ENCODE results near the gene GATA5.
A peak's percentile ranks its signal among the peaks of the same experiment; 100 is the strongest.
"Not testable (repeated sequence)": the region's sequence is repeated elsewhere in the genome, so short reads cannot be mapped to it uniquely, and the experiment has no call there.

Gene GATA5

DNA sequence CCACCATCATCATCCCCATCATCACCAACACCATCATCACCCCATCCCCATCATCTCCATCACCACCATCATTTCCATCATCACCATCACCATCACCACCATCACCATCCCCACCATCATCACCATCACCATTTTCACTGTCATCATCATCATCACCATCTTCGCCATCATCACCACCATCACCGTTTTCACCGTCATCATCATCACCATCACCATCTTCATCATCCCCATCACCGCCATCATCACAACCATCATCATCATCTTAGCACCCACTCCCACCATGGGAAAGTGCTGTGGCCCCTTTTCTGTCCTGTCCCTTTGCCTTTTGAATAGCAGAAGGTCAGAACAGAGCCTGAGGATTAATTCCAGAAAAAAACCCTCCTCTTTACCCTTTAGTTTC is 28.5 kb upstream of the GATA5 start:
- no peak for DNase-seq

DNA sequence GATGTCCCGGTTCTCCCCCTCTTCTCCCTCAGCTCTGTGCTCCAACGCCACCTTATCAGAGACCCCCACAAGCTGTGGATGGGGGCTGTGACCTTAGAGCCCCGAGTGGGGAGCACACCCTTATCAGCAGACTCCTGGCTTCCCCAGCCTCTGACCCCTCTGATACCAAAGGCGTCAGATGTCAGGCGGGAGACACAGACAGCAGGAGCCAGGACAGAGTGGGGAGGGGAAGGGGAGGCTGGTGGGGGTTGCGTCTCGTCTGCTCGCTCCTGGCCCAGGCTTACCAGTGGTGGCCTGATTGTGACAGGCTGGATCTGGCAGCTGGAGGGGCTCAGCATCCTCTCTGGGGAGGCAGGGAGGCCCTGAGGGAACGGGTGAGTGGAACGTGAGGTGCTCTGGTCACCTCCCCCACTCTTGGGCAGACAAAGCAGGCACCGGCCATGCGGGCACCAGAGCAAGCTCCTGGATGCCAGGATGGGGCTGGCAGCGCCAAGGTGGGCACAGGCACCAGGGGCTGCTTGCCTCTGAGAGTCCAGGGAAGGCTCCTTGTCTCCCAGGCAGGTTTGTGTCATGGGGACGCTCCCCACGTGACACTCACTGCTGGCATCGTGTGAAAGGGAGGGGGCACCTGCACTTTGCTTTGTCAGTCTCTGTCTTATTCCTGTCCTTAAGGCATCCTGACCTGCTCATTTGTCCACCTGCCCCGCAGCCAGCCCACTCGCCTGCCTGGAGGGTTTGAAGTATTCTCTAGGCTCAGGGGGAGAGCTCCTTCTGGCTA is 27.8 kb upstream of the GATA5 start:
- DNase-seq = no peak

DNA sequence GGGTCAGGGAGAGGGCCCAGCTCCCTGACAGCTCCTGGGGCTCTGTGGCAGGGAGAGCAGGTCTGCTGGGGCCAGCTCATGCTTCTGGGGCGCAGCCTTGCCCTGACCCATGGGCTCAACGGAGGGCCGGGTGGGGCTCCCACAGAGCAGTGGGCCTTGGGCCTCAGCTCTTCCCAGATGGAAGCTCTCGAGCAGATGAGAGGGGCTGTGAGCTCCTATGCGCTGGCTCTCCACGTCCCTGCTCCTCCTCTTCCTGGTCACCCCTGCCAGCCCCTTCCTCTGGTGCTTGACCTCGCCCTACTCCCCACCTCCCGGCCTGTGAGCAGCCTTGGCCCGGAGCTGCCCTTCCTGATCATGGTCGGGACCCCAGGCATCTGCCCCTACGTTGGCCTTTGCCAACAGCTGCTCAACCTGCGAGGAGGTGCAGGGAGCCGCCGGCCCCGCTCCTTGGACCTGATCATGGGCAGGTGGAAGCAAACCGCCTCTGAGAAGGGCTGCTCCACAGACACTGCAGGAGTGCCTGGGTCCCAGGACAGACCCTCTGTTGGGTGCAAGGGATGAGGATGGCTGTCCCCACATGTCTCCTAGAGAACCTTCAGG is 26.8 kb upstream of the GATA5 start:
- DNase-seq = no peak

DNA sequence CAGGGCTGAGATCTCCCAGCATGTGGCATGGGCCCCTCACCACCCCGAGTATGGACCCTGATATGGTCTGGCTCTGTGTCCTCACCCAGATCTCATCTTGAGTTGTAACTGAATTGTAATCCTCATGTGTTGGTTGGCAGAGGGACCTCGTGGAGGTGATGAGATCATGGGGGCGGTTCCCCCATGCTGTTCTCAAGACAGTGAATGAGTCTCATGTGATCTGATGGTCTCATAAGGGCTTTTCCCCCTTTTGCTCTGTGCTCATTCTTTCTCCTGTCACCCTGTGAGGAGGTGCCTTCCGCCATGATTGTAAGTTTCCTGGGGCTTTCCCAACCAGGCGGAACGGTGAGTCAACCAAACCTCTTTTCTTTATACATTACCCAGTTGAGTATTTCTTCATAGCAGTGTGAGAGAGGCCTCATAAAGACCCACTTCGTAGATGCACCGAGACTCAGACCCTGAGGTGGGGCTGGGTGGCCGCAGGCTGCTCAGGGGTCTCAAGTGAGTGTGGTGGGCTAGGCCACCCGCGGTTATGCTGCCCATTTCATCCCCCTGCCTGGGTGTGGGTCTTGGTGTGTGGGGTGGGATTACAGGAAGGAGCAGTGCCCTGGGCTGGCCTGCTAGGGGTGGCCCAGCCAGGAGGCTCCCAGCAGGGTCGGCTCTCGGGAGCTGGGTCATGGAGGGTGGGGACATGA is 26.2 kb upstream of the GATA5 start:
- peak; percentile 90 for DNase-seq

DNA sequence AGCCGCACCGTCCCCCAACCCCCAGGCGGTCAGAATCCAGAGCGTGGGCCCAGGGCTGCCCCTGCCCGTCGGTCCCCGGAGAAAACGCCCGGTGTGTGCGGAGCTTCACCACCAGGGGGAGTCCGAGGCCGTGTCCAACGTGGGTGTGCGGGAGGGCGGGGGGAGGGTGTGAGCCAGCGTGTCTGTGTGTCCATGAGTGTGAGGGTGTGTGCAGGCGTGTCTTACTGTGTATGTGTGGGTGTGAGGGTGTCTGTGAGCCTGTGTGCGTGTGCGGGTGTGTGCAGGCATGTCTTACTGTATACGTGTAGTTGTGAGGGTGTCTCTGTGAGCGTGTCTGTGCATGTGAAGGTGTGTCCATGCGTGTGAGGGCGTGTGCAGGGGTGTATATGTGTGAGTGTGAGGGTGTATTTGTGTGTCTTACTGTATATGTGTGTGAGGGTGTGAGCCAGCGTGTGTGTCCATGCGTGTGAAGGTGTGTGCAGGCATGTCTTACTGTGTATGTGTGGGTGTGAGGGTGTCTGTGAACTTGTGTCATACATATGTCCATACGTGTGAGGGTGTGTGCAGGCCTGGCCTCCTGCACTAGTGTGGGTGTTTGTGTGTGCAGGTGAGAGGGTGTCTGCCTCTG is 24.6 kb upstream of the GATA5 start:
- peak; percentile 84 for DNase-seq

DNA sequence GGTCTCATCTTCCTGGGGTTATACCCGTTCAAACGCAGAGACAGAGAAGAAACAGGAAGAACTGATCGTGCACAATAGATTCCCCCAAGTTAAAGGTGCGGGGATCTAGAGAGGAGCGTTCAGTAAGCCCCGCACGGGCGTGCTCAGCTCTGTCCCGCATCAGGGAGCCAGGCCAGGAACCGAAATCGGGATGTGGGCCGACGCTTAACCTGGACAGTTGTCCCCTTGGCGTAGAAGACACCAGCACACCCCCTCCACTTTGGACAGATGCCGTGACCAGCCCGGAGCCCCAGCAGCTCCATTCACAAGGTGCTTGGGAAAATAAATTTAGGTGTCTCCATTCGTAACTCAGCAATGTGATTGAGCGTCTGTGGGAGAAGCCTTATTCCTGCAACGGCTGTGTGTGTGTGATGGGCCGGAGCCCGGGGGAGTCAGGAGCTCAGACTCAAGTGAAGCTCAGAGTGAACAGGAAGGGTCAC is 24.0 kb upstream of the GATA5 start:
- DNase-seq = no peak

DNA sequence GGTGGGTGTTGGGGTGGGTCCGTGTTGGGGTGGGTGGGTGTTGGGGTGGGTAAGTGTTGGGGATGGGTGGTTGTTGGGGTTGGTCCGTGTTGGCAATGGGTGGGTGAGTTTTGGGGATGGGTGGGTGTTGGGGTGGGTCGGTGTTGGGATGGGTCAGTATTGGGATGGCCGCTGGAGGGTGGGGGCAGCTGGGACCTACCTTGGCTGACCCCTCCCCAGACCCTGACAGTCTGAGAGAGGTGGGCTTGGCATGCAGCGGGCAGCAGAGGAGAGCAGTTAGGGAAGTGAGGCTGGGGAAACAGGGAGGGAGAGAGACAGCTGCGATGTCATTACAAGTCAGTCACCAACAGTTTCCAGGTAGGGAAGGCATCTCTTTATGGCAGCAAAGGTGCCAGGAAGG is 23.1 kb upstream of the GATA5 start:
- DNase-seq = no peak

DNA sequence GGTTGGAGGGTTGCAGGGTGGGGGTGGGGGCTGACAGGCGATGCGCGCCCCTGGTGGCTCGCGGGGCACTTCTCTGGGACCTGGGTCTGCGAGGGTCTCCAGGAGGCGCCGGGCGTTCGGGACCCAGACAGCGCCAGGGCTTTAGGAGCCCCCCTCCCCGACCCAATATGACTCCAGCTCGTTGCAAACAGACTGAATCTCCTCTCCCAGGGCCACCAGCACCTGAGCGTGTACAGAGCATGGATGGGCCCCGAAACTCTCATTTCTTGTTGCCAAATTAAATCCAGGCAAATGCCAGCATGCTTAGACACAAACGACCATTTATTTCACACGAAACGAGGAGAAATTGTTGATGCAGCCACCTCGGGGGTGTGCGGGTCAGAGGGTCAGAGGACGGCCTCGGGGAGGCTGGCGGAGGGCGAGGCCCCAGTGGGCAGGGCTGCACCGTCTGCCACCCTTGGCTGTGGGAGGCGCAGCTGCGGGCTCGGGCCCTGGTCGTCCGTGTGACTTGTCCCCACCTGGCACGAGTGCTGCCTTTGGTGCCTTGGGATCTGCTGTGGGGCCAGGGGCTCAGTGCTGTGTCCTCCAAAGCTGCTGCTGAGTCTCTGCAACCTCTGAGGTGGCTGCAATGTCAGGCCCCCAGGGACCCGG is 20.9 kb upstream of the GATA5 start:
- no peak for DNase-seq

DNA sequence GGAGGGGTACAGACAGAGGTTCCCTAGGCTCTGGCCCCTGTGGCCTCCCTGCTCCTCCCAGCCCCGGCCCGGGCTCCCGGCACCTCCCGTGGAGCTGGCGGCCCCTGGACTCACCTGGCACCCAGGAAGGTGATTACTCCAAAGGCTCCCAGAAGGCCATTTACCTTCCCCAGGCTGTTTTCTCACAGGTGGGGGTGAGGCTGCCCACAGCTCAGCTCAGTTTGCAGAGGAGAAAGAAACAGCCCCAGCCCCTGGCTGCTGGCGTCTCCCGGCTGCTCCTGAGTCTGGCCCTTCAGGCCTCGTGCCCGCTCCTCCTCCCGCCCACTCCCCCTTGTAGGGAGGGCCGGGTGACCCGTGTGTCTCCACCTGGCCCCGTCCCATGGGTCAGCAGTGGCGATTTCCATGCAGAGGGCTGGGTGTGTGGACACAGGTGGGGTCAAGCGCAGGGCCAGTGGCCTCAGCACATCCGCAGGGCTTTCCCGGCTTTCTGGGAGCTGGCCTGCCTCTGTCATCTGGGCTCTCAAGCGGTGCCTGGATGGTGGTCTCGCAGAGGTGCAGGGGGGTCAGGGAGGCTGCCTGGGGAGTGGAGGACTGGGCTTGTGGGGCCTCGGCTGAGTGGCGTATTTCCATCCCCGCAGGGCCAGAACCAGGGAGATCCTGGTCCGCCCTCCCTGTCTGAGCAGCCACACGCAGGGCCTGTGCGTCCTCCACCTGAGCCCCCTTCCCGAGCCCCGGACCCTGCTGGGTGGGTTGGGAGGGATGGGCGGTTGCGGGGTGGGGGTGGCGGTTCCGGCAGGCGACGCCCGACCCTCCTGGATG is 20.2 kb upstream of the GATA5 start:
- no peak for DNase-seq

DNA sequence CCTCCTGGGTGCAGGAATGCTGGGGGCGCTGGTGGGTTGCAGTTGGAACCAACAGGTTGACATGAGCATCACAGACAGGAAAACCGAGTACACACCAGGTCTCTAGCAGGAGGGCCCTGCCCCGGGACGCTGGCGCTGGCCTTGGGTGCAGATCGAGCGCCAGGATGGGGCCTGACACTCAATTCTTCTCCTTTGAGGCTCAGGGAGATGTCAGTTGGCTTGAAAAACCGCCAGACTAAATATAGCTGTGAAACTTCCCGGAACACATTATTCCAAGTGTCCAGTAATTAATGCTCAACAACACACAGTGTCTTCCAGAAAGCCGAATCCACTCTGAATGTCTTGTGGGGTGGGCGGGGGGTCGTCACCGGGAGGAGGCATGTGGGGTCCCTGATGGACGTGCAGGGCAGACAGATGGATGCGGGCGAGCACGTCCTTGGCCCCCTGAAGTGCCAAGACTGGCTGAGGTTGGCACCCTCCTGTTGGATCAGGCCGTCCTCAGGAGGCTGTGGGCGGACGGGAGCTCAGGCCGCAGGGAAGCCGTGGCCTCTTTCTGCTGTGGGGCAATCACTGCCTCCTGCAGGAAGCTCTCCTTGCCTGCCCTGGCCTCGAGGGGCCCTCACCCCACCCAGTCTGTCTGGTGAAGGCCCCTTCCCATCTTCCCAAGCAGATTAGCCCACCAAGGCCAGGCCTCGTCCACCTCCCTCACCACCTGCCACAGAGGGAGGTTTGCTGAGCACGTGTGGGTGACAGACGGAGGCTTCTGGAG is 19.4 kb upstream of the GATA5 start:
- DNase-seq = no peak

DNA sequence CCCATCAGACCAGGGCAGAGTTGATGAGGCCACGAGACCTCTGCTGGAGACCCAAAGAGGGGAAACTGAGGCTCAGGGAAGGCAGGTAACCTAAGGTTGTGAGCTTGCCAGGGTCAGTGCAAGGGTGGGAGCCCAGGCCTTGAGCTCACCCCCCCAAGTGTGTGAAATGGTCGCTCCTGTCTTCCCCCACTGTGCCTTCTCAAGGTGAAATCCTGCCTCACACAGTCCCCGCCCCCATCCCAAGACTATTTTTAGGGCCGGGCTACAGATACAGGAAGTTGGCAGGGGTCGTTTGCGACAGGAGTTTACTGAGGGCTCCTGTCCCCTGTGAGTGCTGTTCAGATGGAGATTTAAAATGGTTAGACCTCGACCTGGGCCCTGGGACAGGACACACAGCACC is 18.7 kb upstream of the GATA5 start:
- no peak for DNase-seq

DNA sequence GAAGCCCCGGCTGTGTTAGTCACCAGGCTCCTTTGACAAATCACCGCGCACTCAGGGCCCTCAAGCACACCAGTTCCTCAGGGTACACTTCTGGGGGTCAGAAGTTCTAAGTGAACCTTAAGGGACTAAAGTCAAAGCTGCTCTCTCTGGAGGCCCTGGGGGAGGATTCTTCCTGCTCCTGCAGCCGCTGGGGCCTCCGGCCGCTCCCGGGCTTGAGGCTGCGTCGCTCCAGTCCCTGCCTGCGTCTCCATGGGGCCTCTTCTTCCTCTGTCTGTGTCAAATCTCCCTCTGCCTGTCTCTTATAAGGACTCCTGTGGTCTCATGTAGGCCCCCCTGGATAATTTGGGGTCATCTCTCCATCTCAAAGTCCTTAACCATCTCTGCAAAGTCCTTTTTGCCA is 18.1 kb upstream of the GATA5 start:
- no peak for DNase-seq

DNA sequence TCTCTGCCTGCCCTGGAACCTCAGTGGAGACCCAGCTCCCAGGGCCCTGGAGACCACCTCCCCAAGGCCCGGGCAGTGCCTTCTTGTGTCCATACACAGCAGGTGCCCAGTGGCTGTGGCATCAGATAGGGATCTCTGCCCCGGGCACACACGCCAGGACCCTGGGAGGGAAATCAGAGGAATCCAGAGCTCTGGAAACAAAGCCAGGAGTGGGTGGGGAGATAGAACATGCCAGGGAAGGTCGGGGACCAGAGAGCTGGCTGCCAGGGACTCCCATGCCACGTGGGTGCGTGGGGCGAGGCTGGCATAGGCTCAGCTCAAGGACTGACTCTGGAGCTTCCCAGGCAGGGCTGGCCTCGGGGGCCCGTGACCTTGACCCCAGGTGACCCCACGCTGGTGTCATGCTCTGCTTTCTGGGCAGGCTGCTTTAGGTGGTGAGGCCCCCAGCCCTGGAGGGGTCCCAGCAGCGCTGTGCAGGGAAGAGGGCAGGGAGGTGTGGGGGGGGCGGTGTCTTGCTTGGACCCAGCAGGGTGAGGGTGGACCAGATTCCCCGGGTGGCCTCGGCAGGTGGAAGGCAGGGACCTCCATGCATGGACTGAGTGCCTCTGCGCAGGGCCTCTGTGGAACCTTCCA is 17.6 kb upstream of the GATA5 start:
- DNase-seq = no peak

DNA sequence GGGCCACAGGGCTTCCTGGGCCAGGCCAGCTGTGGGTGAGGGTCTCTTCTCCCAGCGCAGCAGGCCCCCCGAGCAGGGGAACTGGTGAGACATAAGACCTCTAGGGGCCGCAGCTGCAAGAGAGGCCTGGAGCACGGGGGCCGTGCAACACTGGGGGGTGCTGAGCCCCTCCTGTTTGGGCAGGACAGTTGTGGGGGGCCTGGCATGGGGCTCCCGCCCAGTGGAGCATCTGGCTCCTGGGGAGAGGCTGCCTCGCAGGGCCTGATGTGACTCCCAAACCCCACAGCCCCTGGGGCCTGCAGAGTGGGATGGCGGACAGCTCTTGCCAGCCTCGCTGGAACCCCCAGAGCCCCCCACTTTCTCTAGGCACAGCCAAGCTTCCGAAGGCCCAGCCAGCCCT is 16.9 kb upstream of the GATA5 start:
- no peak for DNase-seq

DNA sequence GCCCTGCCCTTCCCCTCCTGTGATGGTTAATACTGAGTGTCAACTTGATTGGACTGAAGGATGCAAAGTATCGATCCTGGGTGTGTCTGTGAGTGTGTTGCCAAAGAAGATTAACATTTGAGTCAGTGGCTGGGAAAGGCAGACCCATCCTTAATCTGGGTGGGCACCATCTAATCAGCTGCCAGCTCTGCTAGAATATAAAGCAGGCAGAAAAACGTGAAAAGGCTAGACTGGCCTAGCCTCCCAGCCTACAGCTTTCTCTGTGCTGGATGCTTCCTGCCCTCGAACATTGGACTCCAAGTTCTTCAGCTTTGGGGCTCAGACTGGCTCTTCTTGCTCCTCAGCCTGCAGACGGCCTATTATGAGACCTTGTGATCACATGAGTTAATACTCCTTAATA is 15.0 kb upstream of the GATA5 start:
- DNase-seq = not testable (repeated sequence)

DNA sequence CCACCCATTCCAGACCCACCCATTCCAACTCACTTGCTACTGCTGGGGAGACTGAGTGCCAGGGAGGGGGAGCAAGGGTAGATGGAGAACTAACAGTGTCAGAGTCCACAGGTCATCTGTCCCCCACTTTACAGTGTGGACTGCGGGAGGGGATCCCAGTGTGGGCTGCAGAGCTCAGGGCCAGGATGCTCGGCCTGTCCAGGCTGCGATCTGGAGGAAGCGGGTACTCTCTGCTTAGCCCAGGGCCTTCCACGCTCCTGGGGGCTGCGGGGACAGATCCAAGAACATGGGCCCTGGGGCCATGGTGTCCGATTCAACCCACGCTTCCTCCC is 14.1 kb upstream of the GATA5 start:
- DNase-seq = no peak

DNA sequence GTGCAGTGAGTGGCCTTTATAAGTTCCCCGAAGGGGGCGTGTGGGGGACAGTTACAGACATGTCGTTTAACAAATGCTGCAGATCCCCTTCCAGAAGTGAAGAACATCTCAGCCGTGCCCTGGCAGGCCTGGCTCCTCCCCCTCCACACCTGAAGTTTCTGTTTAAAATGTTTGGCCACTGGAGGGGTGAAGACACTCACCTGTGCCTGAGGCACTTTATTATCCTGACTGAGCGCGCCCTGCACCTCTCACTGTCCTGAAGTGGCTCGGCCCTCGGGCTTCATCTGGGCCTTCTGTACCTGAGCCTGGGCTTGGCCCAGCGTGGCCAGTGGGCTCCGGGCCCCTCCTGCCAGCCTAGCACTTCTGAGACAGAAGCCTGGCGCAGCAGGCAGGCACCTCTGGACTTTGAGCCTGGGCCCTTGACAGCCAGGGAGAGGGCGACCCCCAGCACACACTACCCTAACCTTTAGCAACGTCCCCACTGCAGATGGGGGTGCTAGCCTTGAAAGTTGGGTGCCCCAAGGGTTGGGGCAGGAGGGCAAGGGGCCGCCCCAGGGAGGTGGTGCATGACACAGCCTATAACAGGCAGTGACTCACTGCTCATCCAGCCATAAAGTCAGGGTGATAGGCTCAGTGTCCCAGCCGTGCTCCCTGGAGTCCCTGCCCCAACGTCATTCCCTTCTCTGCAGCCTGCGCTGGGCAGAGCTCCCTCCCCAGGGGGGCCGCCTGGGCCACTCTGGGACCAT is 13.6 kb upstream of the GATA5 start:
- no peak for DNase-seq

DNA sequence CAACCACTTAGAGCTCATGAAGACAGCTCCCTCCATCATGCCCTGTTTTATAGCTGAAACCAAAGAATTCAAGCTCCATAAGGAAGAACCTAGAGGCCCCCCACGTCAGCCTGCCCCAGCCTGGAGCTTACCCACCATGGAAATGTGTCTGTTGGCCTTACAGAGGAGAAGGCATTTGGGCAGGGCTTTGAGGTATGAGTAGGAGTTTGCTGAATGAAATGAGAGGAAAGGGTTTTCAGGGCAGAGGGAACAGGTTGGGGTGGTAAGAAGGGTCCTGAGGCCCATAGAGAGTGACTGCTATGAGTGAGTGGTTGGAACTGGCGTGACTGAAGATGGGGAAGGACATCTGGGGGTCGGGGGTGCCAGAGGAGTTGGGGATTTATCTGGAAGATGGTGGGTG is 12.7 kb upstream of the GATA5 start:
- DNase-seq = no peak

DNA sequence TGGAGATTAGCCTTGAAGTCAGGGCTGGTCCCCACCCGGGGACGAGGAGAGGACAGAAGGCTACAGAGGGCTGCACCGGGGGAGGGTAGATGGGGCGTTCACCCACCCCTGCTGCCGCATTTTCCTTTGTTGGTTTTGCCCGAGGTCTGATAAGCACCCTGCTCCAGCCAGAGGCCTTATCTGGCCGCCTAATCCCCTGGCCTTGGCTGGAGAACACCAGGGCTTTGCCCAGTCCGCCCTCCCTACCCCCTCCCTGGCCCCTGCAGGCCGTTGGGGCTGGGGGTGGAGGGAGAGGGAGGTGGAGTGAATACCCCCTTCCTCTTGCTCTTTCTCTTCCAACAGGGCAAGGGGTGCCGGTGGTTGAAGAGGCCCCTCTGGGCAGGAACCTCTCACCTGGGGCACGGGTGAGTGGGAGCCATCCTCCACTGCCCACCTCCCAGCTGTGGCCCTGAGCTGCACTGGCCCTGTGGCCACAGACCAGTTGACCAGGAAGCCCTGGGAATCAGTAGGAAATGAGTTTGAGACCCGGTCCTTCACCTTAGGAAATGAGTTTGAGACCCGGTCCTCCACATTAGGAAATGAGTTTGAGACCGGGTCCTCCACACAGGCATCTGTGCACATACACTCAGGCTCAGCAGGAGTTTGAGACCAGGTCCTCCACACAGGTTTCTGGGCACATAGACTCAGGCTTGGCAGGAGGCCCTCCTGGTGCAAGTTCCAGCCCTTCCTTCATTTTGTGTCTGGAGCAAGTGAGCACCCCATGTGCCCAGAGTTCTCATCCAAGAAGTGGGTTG is 12.0 kb upstream of the GATA5 start:
- DNase-seq = no peak

DNA sequence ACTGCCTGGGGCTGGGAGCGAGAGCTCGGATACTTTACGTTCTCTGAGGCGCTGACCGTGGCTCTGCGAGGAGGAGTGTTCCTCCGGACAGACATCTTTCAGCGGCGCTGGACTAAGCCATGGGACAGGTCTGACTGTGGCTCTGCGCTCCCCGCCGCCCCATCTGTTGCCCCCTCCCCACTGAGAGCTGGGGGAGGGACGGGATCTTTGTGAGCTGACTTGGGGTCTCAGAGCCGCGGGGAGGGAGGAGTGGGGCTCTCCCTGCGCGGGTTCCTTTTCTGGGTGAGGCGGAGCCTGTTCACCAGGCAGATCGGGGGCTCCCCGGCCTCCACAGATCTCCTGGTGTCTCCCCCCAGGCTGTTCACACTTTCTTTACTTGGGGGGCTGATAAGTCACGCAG is 11.3 kb upstream of the GATA5 start:
- DNase-seq = no peak
